Hepatocyte (in vitro differentiated cells): ENCODE results near the gene CALML3. TPM values are rescaled to one million over a fixed set of nuclear protein-coding genes. Genes with fewer than 3 reads are reported as not detected.

ENCODE experiments used
- DNase-seq: peaks from one replicate; pipeline ENCODE4 v3.0.0-alpha.2; 2016; ENCODE audit warnings: low spot score
- H2AFZ ChIP-seq: fragments of 200-600 bp; sonication (generic); 2 replicates; pipeline ENCODE4 v1.6.0; 2016; ENCODE audit warnings: antibody characterized with exemption, mild to moderate bottlenecking
- H3K27ac ChIP-seq: fragments of 200-600 bp; sonication (generic); 2 replicates; pipeline ENCODE4 v1.5.1; 2016; ENCODE audit warnings: mild to moderate bottlenecking
- H3K27me3 ChIP-seq: fragments of 200-600 bp; sonication (generic); 2 replicates; pipeline ENCODE4 v1.6.1; 2016
- H3K36me3 ChIP-seq: fragments of 200-600 bp; sonication (generic); replicated peaks from 2 replicates; pipeline ENCODE4 v1.5.1; 2016; ENCODE audit warnings: low read depth; ENCODE audit not compliant: insufficient read depth
- H3K4me1 ChIP-seq: fragments of 200-600 bp; sonication (generic); 2 replicates; pipeline ENCODE4 v1.5.1; 2016; ENCODE audit warnings: mild to moderate bottlenecking, moderate library complexity; ENCODE audit not compliant: insufficient read depth
- H3K4me2 ChIP-seq: fragments of 200-600 bp; sonication (generic); 2 replicates; pipeline ENCODE4 v1.6.0; 2016
- H3K4me3 ChIP-seq: fragments of 200-600 bp; sonication (generic); 2 replicates; pipeline ENCODE4 v1.5.1; 2016; ENCODE audit warnings: mild to moderate bottlenecking
- H3K79me2 ChIP-seq: fragments of 200-600 bp; sonication (generic); 2 replicates; pipeline ENCODE4 v1.6.0; 2017; ENCODE audit warnings: mild to moderate bottlenecking
- H3K9me2 ChIP-seq: fragments of 200-600 bp; sonication (generic); replicated peaks from 2 replicates; pipeline ENCODE4 v1.6.0; 2017; ENCODE audit warnings: mild to moderate bottlenecking; ENCODE audit not compliant: insufficient read depth
- H3K9me3 ChIP-seq: fragments of 200-600 bp; sonication (generic); 2 replicates; pipeline ENCODE4 v1.5.1; 2016; ENCODE audit warnings: low read depth, mild to moderate bottlenecking
- H4K20me1 ChIP-seq: fragments of 200-600 bp; sonication (generic); 2 replicates; pipeline ENCODE4 v1.6.0; 2016; ENCODE audit warnings: mild to moderate bottlenecking; ENCODE audit not compliant: insufficient read depth, poor library complexity, severe bottlenecking
- EZH2 ChIP-seq: fragments of 200-600 bp; sonication (generic); IDR thresholded peaks from 2 replicates; pipeline ENCODE4 v1.6.1; 2016; ENCODE audit warnings: antibody characterized with exemption, mild to moderate bottlenecking, borderline replicate concordance
- EZH2phosphoT487 ChIP-seq: fragments of 200-600 bp; sonication (generic); IDR thresholded peaks from one replicate; pipeline ENCODE4 v1.6.1; 2018; ENCODE audit warnings: antibody characterized with exemption, mild to moderate bottlenecking, low read depth, moderate library complexity; ENCODE audit not compliant: unreplicated experiment, severe bottlenecking
- WGBS: methylation state at CpG from one replicate; pipeline ENCODE4 v1.1.6; 2016; ENCODE audit warnings: low lambda C conversion rate; ENCODE audit errors: missing lambda C conversion rate; 5-methylcytosine and 5-hydroxymethylcytosine counted together
- polyA plus RNA-seq: library from polyadenylated mRNA; unstranded; fragments of >200 nt; fragmentation: Nextera tagmentation; extraction: Ambion mirVana; gene quantifications from 2 replicates; pipeline ENCODE4 v1.2.1, GENCODE V29; 2016
- total RNA-seq: library from RNA; depleted of rRNA; stranded (reverse); fragments of >200 nt; gene quantifications from 2 replicates; pipeline ENCODE4 v1.2.3, GENCODE V29; 2014
- TF ChIP-seq, protein P1 (sequence below): fragments of 200-600 bp; sonication (generic); IDR thresholded peaks from 2 replicates; pipeline ENCODE4 v1.5.1; 2016; ENCODE audit warnings: antibody characterized with exemption, mild to moderate bottlenecking; ENCODE audit not compliant: poor library complexity

The CALML3 gene
- total and polyA plus RNA-seq, 2 experiments from 2014 or later, result not detected

DNA sequence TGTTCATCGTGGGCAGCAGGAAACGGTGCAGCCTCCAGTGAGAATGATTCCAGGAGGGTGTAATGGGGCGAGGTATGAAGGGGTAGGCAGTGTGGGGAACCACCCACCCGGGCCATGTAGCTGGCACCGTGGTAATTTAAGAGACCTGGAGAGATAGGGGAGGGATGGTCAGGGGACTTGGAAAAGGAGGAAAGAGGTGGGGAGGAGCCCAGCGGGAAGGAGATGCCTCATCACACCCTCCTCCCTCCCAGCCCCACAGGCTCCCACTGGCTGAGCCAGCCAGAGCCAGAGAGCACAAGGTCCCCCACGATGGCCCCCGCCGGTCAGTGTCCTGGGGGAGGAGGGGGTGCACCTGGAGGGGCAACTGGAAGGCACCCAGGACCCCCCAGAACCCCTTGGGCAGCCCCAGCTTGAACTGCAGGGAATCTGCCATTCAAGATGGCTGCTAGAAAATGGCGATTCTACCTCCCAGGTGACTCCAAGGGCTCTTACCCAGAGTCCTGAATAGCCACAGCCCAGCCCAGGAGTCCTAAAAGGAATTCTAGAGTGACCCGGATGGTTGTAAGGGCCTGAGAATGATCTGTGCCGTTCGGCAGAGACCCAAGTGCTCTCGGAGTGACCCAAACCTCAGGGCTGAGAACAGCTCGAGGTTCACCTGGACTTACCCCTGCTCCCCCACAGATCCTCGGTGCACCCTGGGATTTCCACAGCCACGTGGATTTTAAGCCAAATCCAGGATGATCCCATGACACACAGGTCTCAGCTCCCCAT lies 28.8 kb downstream of the CALML3 start:
- Histone ChIP-seq H3K79me2 (no peaks in the 10 kb centered on the region), H3K27ac (peak overlapping the region; percentile 58), H4K20me1 (no peaks in the 10 kb centered on the region), H3K4me2 (peak overlapping the region; percentile 33), H3K4me3 (no peak overlapping the region), H3K27me3 (no peaks in the 10 kb centered on the region), H3K36me3 (no peaks in the 10 kb centered on the region), H3K4me1 (peaks cover 32% of the 10 kb centered on the region), H3K9me2 (no peaks in the 10 kb centered on the region), H3K9me3 (no peaks in the 10 kb centered on the region), H2AFZ (no peak overlapping the region)
- WGBS, result 86% methylated on average over 17 of the region's 17 CpGs
- DNase-seq, result no peak
- TF ChIP-seq EZH2, result no peak
- TF ChIP-seq, protein P1, sequence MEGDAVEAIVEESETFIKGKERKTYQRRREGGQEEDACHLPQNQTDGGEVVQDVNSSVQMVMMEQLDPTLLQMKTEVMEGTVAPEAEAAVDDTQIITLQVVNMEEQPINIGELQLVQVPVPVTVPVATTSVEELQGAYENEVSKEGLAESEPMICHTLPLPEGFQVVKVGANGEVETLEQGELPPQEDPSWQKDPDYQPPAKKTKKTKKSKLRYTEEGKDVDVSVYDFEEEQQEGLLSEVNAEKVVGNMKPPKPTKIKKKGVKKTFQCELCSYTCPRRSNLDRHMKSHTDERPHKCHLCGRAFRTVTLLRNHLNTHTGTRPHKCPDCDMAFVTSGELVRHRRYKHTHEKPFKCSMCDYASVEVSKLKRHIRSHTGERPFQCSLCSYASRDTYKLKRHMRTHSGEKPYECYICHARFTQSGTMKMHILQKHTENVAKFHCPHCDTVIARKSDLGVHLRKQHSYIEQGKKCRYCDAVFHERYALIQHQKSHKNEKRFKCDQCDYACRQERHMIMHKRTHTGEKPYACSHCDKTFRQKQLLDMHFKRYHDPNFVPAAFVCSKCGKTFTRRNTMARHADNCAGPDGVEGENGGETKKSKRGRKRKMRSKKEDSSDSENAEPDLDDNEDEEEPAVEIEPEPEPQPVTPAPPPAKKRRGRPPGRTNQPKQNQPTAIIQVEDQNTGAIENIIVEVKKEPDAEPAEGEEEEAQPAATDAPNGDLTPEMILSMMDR, result no peak
- no peak for TF ChIP-seq EZH2phosphoT487

DNA sequence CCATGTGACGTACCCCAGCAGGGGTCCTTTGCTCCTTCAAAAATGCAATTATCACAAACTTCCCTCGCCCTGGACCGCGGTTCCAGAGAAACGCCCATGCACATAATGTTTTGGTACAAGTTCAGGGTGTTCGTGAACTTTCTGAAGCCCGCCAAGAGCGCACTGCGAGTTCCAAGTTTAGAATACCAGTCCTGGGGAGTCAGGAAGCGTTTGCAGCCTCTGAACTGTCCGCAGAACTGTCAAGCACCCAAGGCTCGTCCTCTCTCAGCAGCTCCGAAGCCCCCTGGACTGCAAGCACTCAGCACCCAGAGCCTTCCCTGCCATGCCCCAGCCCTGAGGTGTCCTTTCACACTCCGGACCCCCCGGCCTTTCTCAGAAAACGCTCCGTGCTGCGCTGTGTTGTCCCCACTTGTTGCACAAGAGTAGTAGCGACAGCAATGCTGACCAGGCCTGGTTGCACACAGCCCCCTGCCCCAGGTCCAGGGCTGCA lies 30.3 kb downstream of the CALML3 start:
- H2AFZ ChIP-seq, result no peak overlapping the region
- no peak for TF ChIP-seq EZH2
- TF ChIP-seq, protein P1, result no peak
- TF ChIP-seq EZH2phosphoT487, result no peak
- H3K4me1 ChIP-seq, result peaks cover 28% of the 10 kb centered on the region
- no peak overlapping the region for H3K4me3 ChIP-seq
- WGBS, result 95% methylated on average over 19 of the region's 19 CpGs
- no peaks in the 10 kb centered on the region for H4K20me1 ChIP-seq
- H3K36me3 ChIP-seq, result no peaks in the 10 kb centered on the region
- no peaks in the 10 kb centered on the region for H3K9me3 ChIP-seq
- DNase-seq, result no peak
- H3K27ac ChIP-seq, result no peak overlapping the region
- H3K79me2 ChIP-seq, result no peaks in the 10 kb centered on the region
- H3K27me3 ChIP-seq, result no peaks in the 10 kb centered on the region
- H3K9me2 ChIP-seq, result no peaks in the 10 kb centered on the region
- H3K4me2 ChIP-seq, result no peak overlapping the region

DNA sequence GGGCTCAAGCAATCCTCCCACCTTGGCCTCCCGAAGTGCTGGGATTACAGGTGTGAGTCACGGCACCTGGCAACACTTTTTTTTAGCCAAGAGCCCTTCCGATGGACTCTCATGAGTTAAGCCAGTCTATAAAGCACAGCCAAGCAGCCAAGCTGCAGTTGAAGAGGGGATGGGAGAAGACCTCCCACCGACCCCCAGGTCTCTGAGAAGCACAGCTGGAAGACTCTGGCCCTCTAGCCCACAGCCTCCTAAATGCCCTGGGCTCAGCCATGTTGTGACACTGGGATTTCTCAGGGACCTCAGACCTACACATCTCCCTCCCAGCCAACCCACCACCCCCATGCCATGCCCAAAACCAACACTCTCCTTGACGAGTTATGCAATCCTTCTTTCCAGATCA lies 31.1 kb downstream of the CALML3 start:
- TF ChIP-seq EZH2phosphoT487 (no peak), EZH2 (no peak)
- TF ChIP-seq, protein P1, result no peak
- H3K4me1 ChIP-seq, result peaks cover 34% of the 10 kb centered on the region

More for the DNA sequence above, 31.1 kb downstream of the CALML3 start:
- no peak for DNase-seq
- H3K4me2 ChIP-seq, result no peak overlapping the region
- no peaks in the 10 kb centered on the region for H3K27me3 ChIP-seq
- no peaks in the 10 kb centered on the region for H3K9me3 ChIP-seq
- H4K20me1 ChIP-seq, result no peaks in the 10 kb centered on the region
- H3K27ac ChIP-seq, result no peak overlapping the region
- 99% methylated on average over 5 of the region's 5 CpGs for WGBS
- no peaks in the 10 kb centered on the region for H3K36me3 ChIP-seq
- H2AFZ ChIP-seq, result no peak overlapping the region
- H3K9me2 ChIP-seq, result no peaks in the 10 kb centered on the region
- H3K4me3 ChIP-seq, result no peak overlapping the region
- H3K79me2 ChIP-seq, result no peaks in the 10 kb centered on the region
